GM19463 (cell line): Measurements from ENCODE around the gene CASKIN1.

Source experiments
- ATAC-seq: cut with Tn5 transposase; IDR thresholded peaks from one replicate; pipeline ENCODE4 v1.9.1; 2021; ENCODE audit warnings: mild to moderate bottlenecking, moderate library complexity; ENCODE audit not compliant: unreplicated experiment

Gene CASKIN1

DNA sequence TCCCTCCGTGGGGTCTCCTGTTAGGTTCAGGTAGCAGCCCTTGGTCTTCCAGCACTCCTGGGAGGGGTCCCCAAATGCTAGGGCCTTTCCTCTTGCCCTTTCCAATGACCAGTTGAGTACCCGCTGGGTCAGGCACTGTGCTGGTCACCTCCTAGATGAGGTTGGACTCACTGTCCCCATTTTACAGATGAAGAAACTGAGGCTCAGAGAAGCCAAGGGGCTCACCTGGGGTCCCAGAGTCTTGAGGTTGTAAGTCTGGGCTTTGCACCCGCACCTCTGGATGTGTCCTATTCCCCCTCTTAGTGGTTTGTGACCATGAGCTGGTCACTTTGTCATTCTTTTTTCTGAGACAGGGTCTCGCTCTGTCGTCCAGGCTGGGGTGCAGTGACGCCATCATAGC is 1.4 kb upstream of the CASKIN1 start:
- no peak for ATAC-seq

GRCh38 chr16:2196981-2197511 is 641 bp upstream of the CASKIN1 start:
- ATAC-seq, result no peak

GRCh38 chr16:2195322-2196161 is 863 bp downstream of the CASKIN1 start:
- ATAC-seq, result no peak

DNA sequence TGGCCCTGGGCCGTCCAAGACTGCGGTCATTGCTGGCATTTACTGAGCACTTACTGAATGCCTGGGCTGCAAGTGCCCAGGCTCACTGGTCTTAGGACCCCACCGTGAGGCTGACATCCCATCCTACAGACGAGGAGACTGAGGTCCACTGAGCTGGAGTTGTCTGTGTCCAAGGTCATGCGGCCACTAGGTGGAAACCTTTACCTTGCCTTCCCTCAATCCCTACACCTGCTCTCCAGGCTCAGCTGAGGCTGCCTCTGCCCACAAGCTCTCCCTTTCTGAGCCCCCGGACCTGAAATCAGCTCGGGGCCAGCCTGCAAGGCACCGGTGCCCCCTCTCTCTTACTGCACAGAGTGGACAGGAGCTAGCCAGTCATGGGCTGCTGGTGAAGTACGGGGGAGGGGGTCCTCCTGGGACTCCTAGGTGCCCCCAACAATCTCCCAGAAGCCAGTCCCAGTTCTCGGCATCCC is 1.5 kb downstream of the CASKIN1 start:
- ATAC-seq, result no peak

DNA sequence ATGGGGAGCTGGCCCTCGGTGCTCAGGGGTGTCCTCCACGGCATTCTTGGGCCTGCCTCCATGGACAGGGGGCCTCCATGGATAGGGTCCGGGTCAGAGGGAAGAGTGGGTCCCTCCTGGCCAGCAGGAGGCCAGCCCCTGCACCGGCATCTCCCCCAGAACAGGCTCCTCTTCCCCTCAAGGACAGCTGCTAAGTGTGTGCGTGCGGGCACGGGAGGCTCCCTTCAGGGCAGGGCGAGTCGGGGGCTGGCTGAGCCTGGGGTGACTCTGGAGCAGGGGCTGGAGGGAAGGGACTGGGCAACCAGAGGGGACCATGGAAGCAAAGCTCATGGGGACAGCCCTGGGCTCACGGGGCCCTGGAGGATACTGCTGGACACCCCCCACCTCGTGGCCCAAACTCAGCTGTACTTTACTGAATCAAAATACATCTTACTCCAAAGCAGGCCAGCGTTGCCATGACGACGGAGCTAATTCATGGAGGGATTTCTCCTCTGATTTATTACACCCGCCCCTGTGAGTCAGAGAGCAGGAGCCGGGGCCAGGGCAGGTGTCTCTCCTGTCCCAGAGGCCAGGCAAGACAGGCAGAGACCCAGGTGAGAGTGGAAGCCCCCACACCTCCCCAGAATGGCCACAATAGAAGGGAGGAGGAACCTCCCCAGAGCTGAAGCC is 2.1 kb downstream of the CASKIN1 start:
- ATAC-seq, result no peak

DNA sequence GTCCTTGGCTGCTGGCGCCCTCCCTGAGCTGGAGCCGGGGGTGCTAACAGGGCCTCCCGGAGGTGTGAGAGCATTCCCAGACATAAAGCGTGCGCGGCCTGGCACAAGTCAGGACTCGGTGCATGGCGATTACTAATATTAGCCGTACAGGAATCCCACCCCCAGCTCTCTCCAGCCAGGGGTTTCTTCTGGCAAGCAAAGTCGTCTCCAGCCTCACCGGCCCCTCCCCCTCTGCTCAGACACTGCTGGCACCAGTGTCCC is 5.0 kb downstream of the CASKIN1 start:
- no peak for ATAC-seq

GRCh38 chr16:2190659-2191445 is 5.6 kb downstream of the CASKIN1 start:
- no peak for ATAC-seq

GRCh38 chr16:2190002-2190658 is 6.3 kb downstream of the CASKIN1 start:
- no peak for ATAC-seq

GRCh38 chr16:2189252-2189893 is 7.0 kb downstream of the CASKIN1 start:
- ATAC-seq, result no peak

- no peak for ATAC-seq
These were observed 8.0 kb downstream of the CASKIN1 start for GRCh38 chr16:2188395-2188794.

GRCh38 chr16:2187212-2187611 is 9.2 kb downstream of the CASKIN1 start:
- ATAC-seq, result no peak

DNA sequence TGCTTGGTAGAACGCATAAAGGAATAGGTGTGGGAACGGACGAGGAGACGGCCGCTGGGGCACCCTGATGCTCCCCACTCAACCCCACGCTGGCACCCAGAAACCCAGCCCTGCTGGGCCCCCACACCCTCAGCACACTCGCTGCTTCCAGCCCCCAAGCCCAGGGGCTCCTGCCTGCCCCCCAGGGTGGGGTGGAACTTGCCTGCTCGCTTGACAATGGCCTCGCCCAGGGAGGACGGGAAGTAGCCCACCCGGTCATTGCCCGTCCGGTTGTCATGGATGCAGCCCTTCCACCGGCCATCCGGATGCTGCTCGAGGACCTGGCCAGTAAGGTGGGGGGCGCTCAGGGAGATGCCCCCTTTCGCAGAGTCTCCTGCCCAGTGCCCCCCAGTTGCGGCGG is 9.9 kb downstream of the CASKIN1 start:
- no peak for ATAC-seq

GRCh38 chr16:2186064-2186463 is 10.3 kb downstream of the CASKIN1 start:
- ATAC-seq, result no peak

- no peak for ATAC-seq
These were observed 11.4 kb downstream of the CASKIN1 start for GRCh38 chr16:2184962-2185361.

GRCh38 chr16:2184346-2184745 is 12.1 kb downstream of the CASKIN1 start:
- no peak for ATAC-seq

- ATAC-seq, result no peak
These were observed 12.7 kb downstream of the CASKIN1 start for GRCh38 chr16:2183671-2184070.

DNA sequence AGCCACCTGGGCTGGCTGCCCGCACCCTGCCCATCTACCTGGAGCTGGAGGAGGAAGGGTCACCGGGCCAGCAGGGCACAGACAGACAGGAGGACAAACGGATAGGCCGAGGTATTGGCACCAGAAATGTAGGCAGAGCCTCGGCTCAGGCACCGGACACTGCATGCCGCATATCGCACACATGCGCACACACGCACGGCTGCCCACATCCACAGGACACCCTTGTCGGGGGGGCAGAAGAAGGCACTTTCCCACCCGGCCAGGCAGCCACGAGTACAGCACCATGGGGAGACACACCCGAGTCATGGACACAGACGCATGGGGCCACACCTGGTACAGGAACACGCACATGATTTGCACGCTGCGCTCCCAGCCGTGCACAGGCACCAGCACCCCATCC is 14.5 kb downstream of the CASKIN1 start:
- no peak for ATAC-seq

- no peak for ATAC-seq
These were observed 15.2 kb downstream of the CASKIN1 start for GRCh38 chr16:2180962-2181923.

GRCh38 chr16:2180461-2180860 is 15.9 kb downstream of the CASKIN1 start:
- ATAC-seq, result no peak
